ENCODE results near the gene ADGRL2. TPM values are rescaled to one million over a fixed set of nuclear protein-coding genes. Genes with fewer than 3 reads are reported as not detected.
A peak's percentile ranks its signal among the peaks of the same experiment; 100 is the strongest.

Gene ADGRL2
- total and polyA plus RNA-seq, 2 experiments from 2014 or later: 45.1 to 139 TPM

DNA sequence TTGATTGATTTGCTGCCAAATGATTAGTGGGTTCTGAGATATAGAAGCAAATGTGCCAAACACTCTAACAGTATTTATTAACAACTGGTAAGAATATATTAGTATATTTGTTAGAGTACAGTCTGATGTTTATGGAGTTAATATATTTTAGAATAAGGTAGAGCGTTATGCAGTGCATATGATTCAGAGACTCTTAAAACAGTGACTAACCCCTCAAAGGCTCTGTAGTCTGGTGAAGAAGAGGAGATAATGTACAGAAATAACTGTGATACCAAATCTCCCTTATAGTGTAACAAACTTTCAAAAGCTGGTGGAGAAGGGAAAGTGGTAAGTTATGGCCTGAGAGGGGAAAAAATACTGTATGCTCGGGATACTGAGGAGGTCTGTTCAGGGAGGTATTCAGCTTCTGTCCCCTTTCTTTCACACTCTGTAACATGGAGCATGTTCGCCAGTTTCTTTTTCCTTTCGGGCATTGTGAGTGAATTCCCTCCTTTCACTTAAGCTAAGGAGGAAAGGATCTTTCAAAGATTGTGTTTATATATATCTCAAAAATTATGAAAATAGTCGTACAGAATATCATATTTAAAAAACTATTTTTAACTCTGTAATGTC, 121.2 kb downstream of the ADGRL2 start:
- Histone ChIP-seq H3K27me3 (no peaks in the 10 kb centered on the region), H2AFZ (no peak overlapping the region), H3K4me1 (ENCODE audit: insufficient read depth) (peaks cover 11% of the 10 kb centered on the region)

DNA sequence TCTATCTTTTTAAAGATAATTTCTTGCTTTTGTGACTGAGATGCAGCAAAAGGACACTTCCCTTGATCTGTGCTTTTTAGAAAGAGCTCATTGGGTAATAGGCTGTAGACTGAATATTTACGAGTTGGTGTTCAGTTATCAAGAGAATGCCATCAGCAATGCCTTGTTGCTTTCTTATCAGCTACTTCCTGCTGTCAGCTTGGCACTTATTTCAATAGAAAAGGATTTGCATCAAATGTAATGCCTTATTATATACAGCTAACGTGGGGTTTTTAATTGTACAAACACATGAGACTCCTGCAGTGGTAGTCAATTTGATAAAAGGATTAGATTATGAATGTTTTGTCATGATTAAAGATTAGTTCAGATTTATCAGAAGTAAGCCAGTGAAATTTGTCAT, 122.2 kb downstream of the ADGRL2 start:
- Histone ChIP-seq H3K27me3 (no peaks in the 10 kb centered on the region), H3K27ac (no peak overlapping the region), H3K9me2 (replicated peaks; ENCODE audit: insufficient read depth) (no peaks in the 10 kb centered on the region), H3K4me2 (no peak overlapping the region), H3K9me3 (ENCODE audit: low read depth) (no peaks in the 10 kb centered on the region), H3K36me3 (replicated peaks; ENCODE audit: insufficient read depth, low read depth) (no peaks in the 10 kb centered on the region), H2AFZ (no peak overlapping the region), H3K4me3 (no peak overlapping the region), H3K4me1 (ENCODE audit: insufficient read depth) (peaks cover 11% of the 10 kb centered on the region), H4K20me1 (ENCODE audit: insufficient read depth, poor library complexity, severe bottlenecking) (peaks cover 28% of the 10 kb centered on the region), H3K79me2 (peaks cover 61% of the 10 kb centered on the region)
- DNase-seq (ENCODE audit: low spot score): no peak
- 76% methylated on average over 2 of the region's 2 CpGs for WGBS (ENCODE audit: low lambda C conversion rate, missing lambda C conversion rate)
- TF ChIP-seq, protein P1, sequence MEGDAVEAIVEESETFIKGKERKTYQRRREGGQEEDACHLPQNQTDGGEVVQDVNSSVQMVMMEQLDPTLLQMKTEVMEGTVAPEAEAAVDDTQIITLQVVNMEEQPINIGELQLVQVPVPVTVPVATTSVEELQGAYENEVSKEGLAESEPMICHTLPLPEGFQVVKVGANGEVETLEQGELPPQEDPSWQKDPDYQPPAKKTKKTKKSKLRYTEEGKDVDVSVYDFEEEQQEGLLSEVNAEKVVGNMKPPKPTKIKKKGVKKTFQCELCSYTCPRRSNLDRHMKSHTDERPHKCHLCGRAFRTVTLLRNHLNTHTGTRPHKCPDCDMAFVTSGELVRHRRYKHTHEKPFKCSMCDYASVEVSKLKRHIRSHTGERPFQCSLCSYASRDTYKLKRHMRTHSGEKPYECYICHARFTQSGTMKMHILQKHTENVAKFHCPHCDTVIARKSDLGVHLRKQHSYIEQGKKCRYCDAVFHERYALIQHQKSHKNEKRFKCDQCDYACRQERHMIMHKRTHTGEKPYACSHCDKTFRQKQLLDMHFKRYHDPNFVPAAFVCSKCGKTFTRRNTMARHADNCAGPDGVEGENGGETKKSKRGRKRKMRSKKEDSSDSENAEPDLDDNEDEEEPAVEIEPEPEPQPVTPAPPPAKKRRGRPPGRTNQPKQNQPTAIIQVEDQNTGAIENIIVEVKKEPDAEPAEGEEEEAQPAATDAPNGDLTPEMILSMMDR (IDR thresholded peaks at IDR 0.05; ENCODE audit: poor library complexity): no peak
- TF ChIP-seq EZH2 (IDR thresholded peaks at IDR 0.05; ENCODE audit: borderline replicate concordance) (no peak), EZH2phosphoT487 (IDR thresholded peaks at IDR 0.05; ENCODE audit: low read depth, severe bottlenecking, unreplicated experiment) (no peak)

More for the DNA sequence above, 121.2 kb downstream of the ADGRL2 start:
- Histone ChIP-seq H4K20me1 (ENCODE audit: insufficient read depth, poor library complexity, severe bottlenecking) (peaks cover 18% of the 10 kb centered on the region), H3K36me3 (replicated peaks; ENCODE audit: insufficient read depth, low read depth) (no peaks in the 10 kb centered on the region), H3K4me3 (no peak overlapping the region), H3K9me3 (ENCODE audit: low read depth) (no peaks in the 10 kb centered on the region), H3K79me2 (peaks cover 59% of the 10 kb centered on the region), H3K4me2 (peak overlapping the region; percentile 17), H3K27ac (no peak overlapping the region), H3K9me2 (replicated peaks; ENCODE audit: insufficient read depth) (no peaks in the 10 kb centered on the region)
- TF ChIP-seq EZH2 (IDR thresholded peaks at IDR 0.05; ENCODE audit: borderline replicate concordance) (no peak), EZH2phosphoT487 (IDR thresholded peaks at IDR 0.05; ENCODE audit: low read depth, severe bottlenecking, unreplicated experiment) (no peak)
- TF ChIP-seq, protein P1 (IDR thresholded peaks at IDR 0.05; ENCODE audit: poor library complexity): no peak
- 75% methylated on average over 5 of the region's 5 CpGs for WGBS (ENCODE audit: low lambda C conversion rate, missing lambda C conversion rate)
- no peak for DNase-seq (ENCODE audit: low spot score)

DNA sequence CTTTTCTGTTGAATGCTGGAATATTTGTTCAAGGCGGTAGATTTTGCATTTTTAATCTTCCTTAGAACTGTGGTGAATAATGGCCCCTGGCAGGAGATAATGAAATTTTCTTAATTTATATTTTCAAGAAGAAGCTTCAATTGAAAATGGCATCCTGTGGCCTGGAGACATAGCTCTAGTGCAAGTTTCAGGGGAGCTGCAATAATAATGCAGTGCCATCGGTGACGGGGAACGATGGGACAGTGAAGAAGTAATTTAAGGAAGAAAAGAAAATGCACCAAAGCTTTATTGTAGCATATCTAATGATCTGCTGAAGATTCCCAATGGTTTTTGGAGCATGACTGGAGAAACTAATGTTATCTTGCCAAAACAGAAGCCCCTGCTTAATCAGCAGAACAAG, 128.4 kb downstream of the ADGRL2 start:
- H3K27ac ChIP-seq: no peak overlapping the region
- no peaks in the 10 kb centered on the region for H3K9me2 ChIP-seq (replicated peaks; ENCODE audit: insufficient read depth)
- no peaks in the 10 kb centered on the region for H3K27me3 ChIP-seq
- WGBS (ENCODE audit: low lambda C conversion rate, missing lambda C conversion rate): 98% methylated on average over 4 of the region's 4 CpGs
- no peak for DNase-seq (ENCODE audit: low spot score)
- H4K20me1 ChIP-seq (ENCODE audit: insufficient read depth, poor library complexity, severe bottlenecking): peaks cover 19% of the 10 kb centered on the region
- H3K79me2 ChIP-seq: peaks cover 71% of the 10 kb centered on the region
- H3K4me3 ChIP-seq: no peak overlapping the region
- H2AFZ ChIP-seq: no peak overlapping the region
- no peak overlapping the region for H3K4me2 ChIP-seq
- no peak for TF ChIP-seq EZH2phosphoT487 (IDR thresholded peaks at IDR 0.05; ENCODE audit: low read depth, severe bottlenecking, unreplicated experiment)
- TF ChIP-seq, protein P1 (IDR thresholded peaks at IDR 0.05; ENCODE audit: poor library complexity): no peak
- TF ChIP-seq EZH2 (IDR thresholded peaks at IDR 0.05; ENCODE audit: borderline replicate concordance): no peak
- H3K36me3 ChIP-seq (replicated peaks; ENCODE audit: insufficient read depth, low read depth): no peaks in the 10 kb centered on the region
- no peaks in the 10 kb centered on the region for H3K4me1 ChIP-seq (ENCODE audit: insufficient read depth)
- no peaks in the 10 kb centered on the region for H3K9me3 ChIP-seq (ENCODE audit: low read depth)
